ENCODE results near the gene B4GALT2.

DNA sequence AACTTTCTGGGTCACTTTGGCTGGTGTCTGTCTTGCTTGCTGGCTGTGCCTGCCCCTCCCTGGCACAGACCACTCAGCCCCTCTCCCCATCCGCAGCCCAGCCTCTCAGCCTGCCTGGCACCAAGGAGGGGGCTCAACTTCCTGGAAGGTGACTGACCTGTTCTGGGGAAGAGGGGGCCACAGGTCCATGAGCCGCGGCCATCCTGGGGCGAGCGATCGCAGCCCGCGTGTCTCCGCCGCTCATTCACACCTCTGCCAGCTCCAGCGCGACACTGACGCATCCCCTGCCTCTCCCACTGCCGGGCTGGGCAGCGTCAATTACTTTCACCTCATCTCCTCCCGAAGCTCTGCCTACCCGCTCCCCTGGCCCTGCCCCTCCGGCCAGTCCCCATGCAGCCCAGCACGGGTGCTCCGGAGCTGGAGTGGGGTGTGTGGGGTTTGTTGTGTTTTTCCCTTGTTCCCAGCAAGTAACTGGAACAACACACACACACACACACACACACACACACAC is 37.9 kb downstream of the B4GALT2 start:
- TF ChIP-seq, protein P1, sequence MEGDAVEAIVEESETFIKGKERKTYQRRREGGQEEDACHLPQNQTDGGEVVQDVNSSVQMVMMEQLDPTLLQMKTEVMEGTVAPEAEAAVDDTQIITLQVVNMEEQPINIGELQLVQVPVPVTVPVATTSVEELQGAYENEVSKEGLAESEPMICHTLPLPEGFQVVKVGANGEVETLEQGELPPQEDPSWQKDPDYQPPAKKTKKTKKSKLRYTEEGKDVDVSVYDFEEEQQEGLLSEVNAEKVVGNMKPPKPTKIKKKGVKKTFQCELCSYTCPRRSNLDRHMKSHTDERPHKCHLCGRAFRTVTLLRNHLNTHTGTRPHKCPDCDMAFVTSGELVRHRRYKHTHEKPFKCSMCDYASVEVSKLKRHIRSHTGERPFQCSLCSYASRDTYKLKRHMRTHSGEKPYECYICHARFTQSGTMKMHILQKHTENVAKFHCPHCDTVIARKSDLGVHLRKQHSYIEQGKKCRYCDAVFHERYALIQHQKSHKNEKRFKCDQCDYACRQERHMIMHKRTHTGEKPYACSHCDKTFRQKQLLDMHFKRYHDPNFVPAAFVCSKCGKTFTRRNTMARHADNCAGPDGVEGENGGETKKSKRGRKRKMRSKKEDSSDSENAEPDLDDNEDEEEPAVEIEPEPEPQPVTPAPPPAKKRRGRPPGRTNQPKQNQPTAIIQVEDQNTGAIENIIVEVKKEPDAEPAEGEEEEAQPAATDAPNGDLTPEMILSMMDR (conservative IDR thresholded peaks at IDR 0.05): no peak
- no peak for TF ChIP-seq EZH2 (IDR thresholded peaks at IDR 0.05; ENCODE audit: low read depth)
